WERI-Rb-1 (cell line): ENCODE data around the gene ZNF77.
"Not testable (repeated sequence)": the region's sequence is repeated elsewhere in the genome, so short reads cannot be mapped to it uniquely, and the experiment has no call there.

Experiments used
- DNase-seq: peaks from one replicate; pipeline ENCODE4 v3.0.0-alpha.2; 2020
- H3K27ac ChIP-seq: fragments of 250-450 bp; sonication (Bioruptor Pico); 2 replicates; pipeline ENCODE4 v1.5.1; 2020; ENCODE audit warnings: mild to moderate bottlenecking, moderate library complexity
- H3K27me3 ChIP-seq: fragments of 250-450 bp; sonication (Bioruptor Pico); 2 replicates; pipeline ENCODE4 v1.5.1; 2021; ENCODE audit warnings: mild to moderate bottlenecking, low read depth, moderate library complexity; ENCODE audit not compliant: insufficient read depth, severe bottlenecking
- H3K36me3 ChIP-seq: fragments of 250-450 bp; sonication (Bioruptor Pico); 2 replicates; pipeline ENCODE4 v1.5.1; 2020; ENCODE audit warnings: mild to moderate bottlenecking, moderate library complexity
- H3K4me3 ChIP-seq: 2 replicates; pipeline ENCODE4 v1.5.1; 2011; ENCODE audit warnings: low read depth, mild to moderate bottlenecking, control low read depth, low read length
- H3K9me3 ChIP-seq: fragments of 250-450 bp; sonication (Bioruptor Pico); 2 replicates; pipeline ENCODE4 v1.5.1; 2021; ENCODE audit warnings: mild to moderate bottlenecking, moderate library complexity; ENCODE audit not compliant: severe bottlenecking
- CTCF ChIP-seq: IDR thresholded peaks from 2 replicates; pipeline ENCODE4 v1.5.1; 2011; ENCODE audit warnings: low read depth, mild to moderate bottlenecking, control low read depth, inconsistent platforms, low read length

Gene ZNF77

GRCh38 chr19:2944775-2945574 is at the start of gene ZNF77:
Gene ZNF77 (minus strand): TSS chr19:2944971. CDS start chr19:2944840, 131 bp downstream.
- peaks cover 4% of the 10 kb centered on the region; the same call in 1 of the 2 replicates for H3K36me3 ChIP-seq
- no peaks in the 10 kb centered on the region for H3K9me3 ChIP-seq
- H3K27ac ChIP-seq = peak within 1 kb of the TSS; percentile 91
- peak; percentile 99 for DNase-seq
- H3K4me3 ChIP-seq = peak within 1 kb of the TSS; percentile 57
- no peaks in the 10 kb centered on the region for H3K27me3 ChIP-seq
- TF ChIP-seq CTCF = no peak

- H3K4me3 ChIP-seq = no peak overlapping the region
- no peaks in the 10 kb centered on the region for H3K36me3 ChIP-seq
- TF ChIP-seq CTCF = no peak
- no peak for DNase-seq
- no peaks in the 10 kb centered on the region for H3K9me3 ChIP-seq
- no peak overlapping the region for H3K27ac ChIP-seq
- H3K27me3 ChIP-seq = no peaks in the 10 kb centered on the region
These were observed 48.8 kb upstream of the ZNF77 start for GRCh38 chr19:2993579-2993978.

- Histone ChIP-seq H3K9me3 (no peaks in the 10 kb centered on the region), H3K27ac (no peak overlapping the region), H3K4me3 (no peak overlapping the region), H3K36me3 (no peaks in the 10 kb centered on the region), H3K27me3 (no peaks in the 10 kb centered on the region)
- DNase-seq = no peak
- TF ChIP-seq CTCF = no peak
These were observed 48.2 kb upstream of the ZNF77 start for GRCh38 chr19:2992958-2993357.

- not testable (repeated sequence) for DNase-seq, H3K4me3 ChIP-seq, H3K36me3 ChIP-seq, H3K27me3 ChIP-seq, H3K27ac ChIP-seq, H3K9me3 ChIP-seq
These were observed 47.6 kb upstream of the ZNF77 start for GRCh38 chr19:2992333-2992732.

- no peak overlapping the region for H3K27ac ChIP-seq
These were observed 44.6 kb upstream of the ZNF77 start for GRCh38 chr19:2989236-2989946.

More at GRCh38 chr19:2989236-2989946, 44.6 kb upstream of the ZNF77 start:
- H3K4me3 ChIP-seq = no peak overlapping the region
- H3K9me3 ChIP-seq = no peaks in the 10 kb centered on the region
- no peak for DNase-seq
- no peaks in the 10 kb centered on the region for H3K36me3 ChIP-seq
- no peak for TF ChIP-seq CTCF
- H3K27me3 ChIP-seq = no peaks in the 10 kb centered on the region
